GM20000 (cell line): ENCODE results near the gene DNAJB1.

Experiments used
- DNase-seq: peaks from one replicate; pipeline ENCODE4 v3.0.0; 2012; ENCODE audit warnings: low spot score
- CTCF ChIP-seq: IDR thresholded peaks from 2 replicates; pipeline ENCODE4 v1.5.1; 2012; ENCODE audit warnings: mild to moderate bottlenecking, control low read depth; ENCODE audit errors: extremely low read depth, missing control alignments

Gene DNAJB1

DNA sequence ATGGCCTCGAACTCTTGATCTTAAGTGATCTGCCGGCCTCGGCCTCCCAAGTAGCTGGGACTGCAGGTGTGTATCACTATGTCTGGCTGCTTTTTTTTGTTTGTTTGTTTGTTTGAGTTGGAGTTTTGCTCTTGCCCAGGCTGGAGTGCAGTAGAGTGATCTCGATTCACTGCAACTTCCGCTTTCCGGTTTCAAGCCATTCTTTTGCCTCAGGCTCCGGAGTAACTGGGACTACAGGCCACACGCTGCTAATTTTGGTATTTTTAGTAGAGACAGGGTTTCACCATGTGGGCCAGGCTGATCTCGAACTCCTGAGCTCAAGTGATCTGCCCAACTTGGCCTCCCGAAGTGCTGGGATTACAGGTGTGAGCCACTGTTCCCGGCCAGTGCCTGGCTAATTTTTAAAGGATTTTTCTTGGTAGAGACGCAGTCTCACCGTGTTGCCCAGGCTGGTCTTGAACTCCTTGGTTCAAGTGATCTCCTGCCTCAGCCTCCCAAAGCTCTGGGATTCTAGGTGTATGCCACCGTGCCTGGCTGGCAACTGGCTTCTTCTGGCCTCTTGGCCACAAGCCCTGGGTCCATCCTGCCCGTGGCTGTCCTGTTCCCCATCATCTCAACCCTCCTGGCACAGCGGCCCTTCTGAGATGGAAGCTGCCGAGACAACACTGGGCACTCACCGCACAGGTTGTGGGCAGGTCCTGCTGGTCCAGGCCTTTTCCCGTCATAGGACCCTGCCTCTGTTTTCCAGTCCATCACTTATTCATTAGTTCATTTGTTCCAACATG is 22.7 kb upstream of the DNAJB1 start:
- no peak for TF ChIP-seq CTCF
- DNase-seq = no peak

DNA sequence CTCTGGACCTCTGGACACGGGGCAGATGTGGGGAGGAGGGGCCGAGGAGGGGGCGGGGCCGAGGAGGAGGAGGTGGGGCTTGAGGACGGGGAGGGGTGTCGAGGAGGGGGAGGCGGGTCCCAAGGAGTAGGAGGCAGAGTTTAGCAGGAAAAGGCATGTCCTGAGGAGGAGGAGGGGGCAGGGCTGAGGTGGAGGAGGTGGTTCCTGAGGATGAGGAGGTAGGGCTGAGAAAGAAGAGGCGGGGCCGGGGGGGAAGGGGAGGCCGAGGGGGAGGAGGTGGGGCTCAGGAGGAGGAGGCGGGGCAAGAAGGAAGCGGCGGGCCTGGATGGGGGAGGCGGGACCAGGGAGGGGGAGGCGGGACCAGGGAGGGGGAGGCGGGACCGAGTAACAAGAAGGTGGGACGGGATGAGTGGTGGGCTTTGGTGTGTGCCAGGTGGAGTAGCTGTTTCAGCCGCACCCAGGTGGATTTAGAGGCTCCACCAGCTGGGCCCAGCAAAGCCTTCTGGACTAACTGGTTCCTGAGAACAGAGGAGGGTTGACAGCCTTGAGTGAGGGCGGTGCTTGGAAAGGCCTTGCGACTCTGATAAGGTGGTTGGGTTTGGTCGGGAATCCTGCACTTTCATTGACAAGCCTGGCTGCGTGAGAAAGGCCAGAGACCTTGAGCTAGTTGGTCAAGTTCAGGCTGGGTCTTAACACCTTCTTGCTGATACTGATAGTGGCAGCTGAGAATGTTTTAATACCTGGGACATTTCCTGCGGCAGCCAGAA is 18.9 kb upstream of the DNAJB1 start:
- peak; percentile 55 for DNase-seq
- no peak for TF ChIP-seq CTCF

DNA sequence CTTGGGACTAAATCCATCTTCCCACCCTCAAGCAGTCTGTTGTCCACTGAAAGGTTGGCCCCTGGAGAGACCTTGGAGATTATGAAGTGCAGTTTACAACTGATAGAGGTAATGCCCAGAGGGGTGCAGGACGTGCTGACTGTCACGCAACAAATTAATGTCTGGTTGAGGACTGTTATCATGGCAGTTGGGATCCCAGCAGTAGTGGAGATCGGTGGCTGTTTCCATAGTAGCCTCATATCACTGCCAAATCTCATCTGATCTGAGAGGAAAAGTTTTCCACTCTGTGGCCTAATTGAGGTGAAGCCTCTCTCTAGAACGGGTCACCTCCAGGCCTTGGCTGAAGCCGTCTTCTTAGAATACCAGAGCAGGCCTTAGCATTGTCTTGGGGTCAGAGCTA is 15.3 kb upstream of the DNAJB1 start:
- TF ChIP-seq CTCF = no peak
- no peak for DNase-seq

- no peak for DNase-seq
Measured at GRCh38 chr19:14530506-14530905, 12.3 kb upstream of the DNAJB1 start.

GRCh38 chr19:14530005-14530348 is 11.8 kb upstream of the DNAJB1 start:
- no peak for TF ChIP-seq CTCF
- no peak for DNase-seq

More at GRCh38 chr19:14530506-14530905, 12.3 kb upstream of the DNAJB1 start:
- no peak for TF ChIP-seq CTCF

DNA sequence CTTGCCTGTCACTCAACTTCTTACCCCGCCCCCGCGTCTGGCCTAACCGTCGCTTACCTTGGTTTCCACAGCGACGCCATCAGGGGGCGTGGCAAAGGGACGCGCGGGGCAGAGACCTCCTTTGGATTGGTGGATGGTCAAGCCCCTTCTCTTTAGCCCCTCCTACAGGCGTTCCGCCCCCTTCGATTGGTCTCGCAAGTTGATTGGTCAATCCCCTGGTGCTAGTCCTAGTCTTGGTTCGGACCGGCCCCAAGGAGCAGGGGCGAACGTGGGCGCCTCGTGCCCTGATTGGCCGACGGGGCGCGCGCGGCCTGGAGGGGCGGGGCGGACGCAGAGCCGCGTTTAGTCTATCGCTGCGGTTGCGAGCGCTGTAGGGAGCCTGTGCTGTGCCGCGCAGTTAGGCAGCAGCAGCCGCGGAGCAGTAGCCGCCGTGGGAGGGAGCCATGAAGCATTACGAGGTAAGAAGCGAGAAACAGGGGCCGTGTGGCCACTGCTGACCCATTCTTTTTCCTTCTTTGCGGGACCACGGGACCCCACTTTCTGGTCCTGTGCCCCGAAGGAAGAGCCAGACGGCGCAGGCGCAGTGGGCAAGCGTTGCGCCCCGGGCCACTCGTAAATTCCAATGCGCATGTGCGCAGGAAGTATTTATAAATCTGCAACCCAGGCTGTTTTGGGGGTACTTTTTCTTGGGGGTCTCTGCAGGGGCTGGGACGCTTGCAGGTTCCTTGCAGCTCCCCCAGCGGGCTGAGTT is 11.2 kb upstream of the DNAJB1 start, which contains the start of gene TECR:
TSS of gene TECR (plus strand) at position 341 of the 751 bp plus-strand sequence. CDS start at position 444, 103 bp downstream.
- no peak for TF ChIP-seq CTCF
- DNase-seq = peak; percentile 96
